Stimulated activated CD8-positive, alpha-beta memory T cell treated with anti-CD3 and anti-CD28 coated beads, Interleukin-12 subunit alpha, Interleukin-12 subunit beta, amount 100 ng/mL, for 4 hours (primary cell): ENCODE results near the gene CMIP.

ENCODE experiments used
- DNase-seq: peaks from one replicate; pipeline ENCODE4 v3.0.0-alpha.2; 2020; ENCODE audit warnings: low read depth

Gene CMIP

DNA sequence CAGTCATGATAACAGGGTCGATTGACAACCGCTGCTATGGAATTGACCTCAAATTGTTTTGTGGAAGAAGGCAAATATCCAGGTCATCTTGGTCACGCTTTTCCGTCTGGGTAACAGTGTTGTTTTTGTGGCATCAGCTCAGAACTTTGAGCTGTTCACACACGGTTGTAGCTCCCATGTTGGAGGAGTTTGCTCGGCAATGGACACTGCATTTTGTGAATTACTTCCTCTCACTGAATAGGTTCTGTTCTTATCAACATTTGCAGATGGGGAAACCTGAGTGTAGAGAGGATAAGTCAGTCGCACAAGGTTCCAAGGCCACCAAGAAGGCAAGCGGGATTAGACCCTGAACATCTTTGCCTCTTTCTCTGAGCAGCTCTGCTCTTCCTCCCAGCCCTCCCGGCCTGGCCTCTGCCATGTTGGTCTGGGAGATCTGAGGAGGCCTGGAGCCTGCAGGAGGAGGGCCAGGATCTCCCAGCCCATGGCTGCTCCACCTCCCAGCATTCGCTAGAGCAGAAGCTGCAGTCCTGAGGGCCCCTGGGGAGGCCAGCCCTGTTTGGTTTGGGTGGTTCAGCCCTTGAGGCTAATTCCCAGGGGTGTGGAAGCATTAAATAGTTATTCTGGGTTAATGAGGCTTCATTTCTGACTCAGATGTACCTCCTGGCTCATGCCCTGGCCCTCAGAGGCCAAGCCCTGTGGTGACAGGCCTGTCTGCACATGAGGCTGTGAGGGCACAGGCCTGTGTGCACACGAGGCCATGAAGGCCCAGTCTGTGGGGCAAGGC is 180.3 kb downstream of the CMIP start:
- no peak for DNase-seq

DNA sequence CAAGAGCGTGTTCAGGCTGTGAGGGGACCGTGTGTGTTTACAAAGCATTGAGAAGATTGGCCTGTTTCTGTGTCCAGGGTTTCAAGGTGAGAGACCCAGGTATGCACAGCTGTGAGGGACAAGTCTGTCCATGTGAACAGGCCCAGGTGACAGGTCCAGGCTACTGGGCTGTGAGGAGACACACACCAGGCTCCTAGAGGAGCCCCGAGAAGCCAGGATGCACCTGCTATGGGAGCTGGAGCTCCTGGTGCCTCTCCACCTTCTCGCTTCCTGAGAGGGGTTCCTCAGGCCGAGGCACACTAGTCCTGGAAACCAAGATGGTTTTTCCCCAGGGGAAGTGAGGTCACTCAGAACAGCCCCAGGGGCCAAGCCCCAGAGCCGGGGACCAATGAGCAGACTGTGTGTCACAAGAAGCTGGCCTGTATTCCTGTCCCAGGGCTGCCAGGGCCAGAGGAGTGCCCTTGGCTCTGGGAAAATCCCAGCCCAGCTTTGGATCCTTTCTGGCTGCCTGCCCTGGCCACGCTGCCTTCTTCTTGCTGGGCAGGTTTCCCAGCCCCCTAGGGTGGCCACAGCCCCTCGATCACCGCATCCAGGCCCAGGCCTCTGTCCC is 181.0 kb downstream of the CMIP start:
- DNase-seq = no peak

DNA sequence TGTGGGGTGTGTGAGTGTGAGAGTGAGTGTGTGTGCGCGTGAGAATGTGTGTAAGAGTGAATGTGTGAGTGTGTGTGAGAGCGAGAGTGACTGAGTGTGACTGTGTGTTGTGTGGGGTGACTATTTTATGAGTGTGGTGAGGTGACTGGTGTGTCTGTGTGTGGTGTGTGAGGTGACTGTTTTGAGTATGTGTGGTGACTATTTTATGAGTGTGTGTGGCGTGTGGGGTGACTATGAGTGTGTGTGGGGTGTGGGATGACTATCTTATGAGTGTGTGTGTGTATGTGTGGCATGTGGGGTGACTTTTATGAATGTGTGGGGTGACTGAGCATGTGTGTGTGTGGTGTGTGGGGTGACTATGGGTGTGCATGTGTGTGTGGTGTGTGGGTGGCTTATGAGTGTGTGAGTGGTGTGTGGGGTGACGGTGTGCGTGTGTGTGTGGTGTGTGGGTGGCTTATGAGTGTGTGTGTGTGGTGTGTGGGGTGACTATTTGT is 181.6 kb downstream of the CMIP start:
- DNase-seq = no peak

DNA sequence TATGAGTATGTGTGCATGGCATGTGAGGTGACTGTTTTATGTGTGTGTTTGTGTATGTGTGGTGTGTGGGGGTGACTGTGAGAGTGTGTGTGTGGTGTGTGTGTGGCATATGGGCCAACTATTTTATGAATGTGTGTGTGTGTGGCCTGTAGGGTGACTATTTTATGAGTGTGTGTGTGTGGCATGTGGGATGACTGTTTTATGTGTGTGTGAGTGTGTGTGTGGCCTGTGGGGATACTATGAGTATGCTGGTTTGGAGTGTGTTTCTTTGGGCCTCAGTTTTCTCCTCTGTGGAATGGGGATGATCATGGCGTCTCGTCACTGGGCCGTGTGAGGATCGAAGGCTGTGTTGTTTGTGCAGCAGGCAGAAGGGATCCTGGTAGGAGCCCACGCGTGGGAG is 182.4 kb downstream of the CMIP start:
- no peak for DNase-seq

DNA sequence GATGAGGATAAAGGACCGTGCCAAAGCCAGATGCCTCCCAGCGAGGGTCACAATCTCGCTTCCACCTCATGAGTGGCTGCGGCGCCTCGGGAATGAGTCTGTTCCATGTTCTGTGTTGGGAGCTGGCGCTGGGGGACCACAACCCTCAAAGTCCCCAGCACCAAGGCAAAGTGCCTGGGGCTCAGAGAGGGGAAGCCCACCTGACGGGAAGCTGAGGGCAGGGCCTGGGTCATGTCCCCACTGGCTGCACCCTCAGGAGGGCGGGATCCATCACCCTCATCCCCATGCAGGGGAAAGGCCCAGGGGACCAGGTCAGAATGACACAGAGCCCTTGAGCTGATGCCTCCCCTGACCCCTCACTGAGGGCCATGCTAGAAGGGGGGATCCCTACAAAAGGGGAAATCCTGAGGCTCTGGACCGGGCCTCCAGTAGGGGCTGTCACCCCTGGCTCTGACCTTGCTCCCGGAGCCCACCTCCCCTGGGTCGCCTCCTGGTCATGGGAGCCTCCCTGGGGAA is 183.2 kb downstream of the CMIP start:
- DNase-seq = no peak

DNA sequence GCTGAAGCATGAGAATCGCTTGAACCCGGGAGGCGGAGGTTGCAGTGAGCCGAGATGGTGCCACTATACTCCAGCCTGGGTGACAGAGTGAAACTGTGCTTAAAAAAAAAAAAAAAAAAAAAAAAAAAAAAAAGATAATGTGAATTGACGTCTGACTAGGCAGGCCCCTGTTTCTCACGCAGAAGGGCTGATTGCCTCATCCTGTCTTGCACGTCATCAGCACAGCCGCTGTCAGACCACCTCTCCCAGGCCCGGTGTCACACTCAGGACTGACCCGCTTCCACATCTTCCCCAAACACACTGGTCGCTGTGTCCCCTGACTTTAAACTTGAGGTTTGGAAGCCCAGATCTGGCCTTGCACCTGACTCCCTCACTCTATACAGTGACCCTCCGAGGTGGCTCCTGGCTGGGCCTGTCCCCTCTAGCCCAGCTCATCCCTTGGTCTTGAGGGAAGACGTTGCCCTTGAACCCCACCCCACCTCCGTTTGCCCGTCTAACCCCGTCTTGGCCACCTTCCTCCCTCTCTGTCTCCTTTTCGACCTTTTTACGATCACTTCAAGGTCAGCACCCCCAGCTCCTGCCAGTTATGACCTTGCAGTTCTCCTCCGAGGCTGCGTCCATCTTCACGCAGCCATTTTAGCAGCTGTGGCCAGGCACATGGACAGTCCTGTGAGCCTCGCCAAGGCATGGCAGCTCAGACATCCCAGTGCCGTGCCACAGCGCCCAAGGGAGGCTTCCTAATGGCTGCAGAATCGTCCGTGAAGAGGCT is 184.6 kb downstream of the CMIP start:
- no peak for DNase-seq

DNA sequence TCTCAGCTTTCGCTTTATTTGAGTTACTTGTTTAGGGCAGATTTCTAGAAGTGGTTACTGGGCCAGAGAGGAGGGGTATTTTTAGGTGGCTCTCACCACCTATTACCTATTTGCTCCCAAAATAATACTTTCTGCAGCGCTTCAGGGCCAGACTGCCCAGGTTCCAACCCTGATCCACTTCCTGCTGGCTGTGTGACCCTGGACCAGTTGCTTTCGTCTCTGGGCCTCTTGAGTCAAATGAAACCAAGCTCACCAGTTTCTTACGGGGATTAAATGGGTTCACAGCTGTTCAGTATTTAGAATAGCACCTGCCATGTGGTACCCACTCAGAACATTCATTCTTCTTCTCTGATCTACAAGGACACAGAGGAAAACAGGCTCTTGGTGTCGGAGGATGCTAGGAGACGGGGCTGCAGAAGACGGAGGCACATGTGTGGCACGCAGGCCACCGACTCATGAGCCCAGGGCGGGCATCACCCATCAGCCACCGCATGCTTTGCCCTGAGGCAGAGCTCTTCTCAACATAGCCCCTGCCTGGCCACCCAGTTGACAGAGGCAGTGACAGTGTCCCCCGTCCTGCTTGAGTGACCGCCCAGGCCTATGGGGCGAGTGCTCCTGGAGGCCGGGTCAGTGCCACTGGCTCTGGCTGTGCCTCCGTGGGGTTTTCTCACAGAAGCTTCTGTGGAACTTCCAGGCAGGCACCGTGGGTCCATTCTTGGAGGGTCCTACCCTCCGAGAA is 185.5 kb downstream of the CMIP start:
- DNase-seq = no peak

DNA sequence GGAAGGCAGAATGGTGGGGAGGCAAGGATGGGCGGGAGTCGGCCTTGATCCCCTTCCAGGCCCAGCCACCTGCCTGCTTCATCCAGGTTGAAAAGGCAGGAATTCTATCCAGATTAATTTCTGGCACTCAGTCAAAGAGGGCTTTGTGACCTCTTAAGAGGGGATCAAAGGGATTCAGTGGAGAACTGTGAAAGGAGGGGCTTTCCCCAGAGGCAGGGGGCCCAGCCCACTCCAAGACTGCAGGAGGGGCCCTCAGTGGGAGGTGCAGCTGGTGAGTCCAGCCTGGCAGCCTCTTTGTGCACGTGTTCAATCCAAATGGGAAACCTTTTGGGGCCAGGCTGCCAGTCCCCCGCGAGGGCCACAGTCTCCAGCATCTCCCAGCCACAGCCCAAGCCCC is 186.0 kb downstream of the CMIP start:
- no peak for DNase-seq

DNA sequence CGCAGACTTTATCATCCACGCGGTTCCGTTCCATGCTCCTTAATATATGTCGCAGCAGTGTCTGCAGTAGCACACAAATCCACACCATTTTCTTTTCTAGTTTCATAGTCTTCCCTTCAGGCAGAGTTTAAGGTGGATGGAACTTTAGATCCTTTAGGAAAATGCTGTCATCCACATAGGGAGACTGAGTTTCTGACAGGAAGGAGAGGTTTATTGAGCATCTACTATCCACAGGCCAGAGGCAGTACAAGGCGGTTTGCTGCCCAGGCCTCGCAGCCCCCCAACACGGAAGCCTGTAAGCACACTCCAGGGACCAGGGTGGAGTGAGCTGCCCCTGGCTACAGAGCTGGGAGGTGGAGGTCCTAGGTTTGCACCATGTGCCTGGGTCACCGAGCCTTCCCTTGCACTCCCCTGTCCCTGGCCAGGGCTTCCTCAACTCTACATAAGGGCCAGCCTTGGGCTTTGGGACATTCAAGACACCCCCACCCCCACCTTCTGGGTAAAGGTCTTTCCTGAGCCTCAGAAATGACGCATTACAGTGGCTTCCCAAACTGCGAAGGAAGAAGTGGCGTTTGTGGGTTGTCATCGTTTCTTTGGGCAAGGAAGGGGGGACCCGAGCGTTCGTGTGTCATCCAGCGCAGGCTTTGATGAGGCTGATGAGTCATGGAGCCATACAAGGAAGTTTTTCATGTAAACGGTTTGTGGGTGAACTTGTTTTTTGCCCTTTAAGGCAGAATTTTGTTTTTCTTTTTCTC is 188.0 kb downstream of the CMIP start:
- peak; percentile 65 for DNase-seq

DNA sequence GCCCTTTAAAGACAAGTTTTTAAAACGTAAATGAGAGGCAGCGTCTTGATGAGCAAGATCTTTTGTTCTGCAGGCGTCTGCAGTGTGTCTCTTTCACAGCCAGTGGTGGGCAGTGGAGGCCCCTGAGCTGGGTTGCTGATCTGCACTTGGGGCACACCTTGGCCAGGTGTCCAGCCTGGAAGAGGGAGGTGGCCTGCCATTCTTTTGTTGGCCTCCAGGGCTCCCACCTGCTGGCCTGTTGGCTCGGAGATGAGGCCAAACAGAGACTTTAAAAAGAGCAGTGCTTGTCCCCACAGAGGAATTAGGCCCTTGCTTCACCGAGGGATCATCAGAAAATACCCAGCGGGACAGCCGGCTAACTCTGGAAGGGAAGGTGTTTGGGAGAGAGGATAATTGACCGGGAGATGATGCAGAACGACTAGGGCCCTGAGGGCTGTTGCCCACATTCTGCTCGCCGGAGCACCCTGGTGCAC is 188.6 kb downstream of the CMIP start:
- no peak for DNase-seq

DNA sequence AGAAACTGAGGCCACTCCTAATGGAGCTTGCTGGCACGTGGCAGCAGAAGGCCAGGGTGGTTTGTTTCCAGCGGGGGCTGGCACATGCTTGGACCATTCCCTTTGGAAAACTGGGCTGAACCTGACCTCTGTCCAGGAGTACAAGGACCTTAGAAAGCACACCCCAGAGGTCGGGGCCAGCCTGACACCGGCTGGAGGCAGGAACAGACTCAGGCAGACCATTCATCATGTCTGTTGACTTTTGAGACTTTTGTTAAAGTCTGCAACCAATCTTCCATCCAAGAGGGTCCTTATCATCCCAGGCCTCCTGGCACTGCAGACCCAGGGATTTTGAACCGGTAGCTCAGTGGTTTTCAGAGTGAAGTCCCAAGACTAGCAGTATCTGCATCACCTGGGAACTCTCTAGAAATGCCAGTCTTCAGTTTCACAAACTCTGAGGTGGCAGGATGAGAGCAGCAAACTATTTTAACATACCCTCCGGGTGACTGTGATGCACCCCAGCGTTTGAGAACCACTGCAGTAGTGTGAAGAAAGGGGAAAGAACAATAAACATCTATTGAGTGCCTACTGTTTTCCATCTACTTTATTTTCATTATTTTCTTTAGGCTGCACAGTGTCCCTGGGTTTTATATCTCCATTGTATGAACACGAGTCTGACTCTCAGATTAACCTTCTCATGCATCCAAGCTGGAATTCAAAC is 189.2 kb downstream of the CMIP start:
- DNase-seq = no peak

DNA sequence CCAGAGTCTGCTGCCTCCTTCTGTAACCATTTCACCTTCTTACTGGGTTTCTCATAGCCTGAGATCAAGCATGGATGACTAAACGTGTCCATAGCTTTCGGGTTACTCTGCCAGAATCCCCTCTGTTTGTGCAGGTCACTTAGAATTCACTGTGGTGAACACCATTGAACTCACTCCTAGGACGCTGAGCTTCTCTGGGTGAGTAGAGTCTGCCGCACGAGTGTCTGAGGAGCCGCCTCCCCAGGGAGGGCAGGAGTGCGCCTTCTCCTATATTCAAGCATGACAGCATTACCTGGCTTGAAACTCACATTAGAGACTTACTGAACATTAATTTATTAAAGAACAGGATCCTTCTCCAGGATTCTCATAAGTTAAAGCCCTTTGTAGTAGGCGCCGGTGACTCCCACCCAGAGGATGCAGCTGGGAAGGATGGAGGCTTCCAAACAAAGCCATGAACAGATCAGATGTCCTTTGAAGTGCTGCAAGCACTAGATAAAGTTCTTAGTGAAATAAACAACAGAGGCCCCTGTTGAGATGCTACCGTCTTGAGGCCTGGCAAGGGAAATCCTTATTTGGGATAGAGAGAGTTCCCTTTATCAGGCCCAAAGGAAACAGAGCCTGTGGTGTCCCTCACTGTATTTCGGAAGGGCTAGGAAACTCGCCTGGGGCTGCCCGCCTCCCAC is 189.9 kb downstream of the CMIP start:
- DNase-seq = no peak

DNA sequence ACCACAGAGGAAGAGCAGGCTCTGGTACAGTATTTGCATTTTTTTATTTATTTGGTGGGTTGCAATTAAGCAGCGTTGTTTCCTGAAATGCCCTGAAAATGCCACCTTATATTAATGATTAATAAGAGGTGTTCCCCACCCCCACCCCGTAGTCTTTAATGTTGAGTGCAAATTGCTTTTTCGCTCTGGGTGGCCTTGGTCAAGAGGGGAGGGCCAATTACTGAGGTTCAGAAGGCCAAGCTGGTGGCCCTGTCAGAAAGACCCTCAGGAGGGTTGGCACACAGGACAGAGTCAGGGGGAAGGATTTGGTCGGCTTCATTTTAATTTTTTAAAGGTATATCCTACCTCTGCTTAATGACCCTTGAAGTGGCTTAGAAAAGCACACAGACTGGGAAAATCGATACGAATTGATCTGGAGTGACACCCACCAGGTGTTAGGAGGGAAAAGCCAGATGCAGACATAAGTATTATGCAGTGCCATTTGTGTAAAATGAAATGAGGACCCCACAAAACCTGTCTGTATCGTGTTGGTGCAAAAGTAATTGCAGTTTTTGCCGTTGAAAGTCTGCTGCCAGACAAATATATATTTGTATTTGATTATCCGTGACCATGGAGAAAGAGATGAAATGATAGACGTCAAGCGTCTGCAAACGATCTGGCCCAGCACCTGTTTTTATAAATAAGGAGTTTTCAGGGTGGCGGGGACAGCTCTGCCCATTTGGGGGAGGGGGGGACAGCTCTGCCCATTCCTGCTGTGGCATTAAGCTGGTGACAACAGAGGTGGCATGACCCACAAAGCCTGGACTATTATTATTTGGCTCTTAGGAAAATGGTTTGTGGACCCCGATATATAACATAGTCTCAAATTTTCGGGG is 190.7 kb downstream of the CMIP start:
- DNase-seq = no peak

DNA sequence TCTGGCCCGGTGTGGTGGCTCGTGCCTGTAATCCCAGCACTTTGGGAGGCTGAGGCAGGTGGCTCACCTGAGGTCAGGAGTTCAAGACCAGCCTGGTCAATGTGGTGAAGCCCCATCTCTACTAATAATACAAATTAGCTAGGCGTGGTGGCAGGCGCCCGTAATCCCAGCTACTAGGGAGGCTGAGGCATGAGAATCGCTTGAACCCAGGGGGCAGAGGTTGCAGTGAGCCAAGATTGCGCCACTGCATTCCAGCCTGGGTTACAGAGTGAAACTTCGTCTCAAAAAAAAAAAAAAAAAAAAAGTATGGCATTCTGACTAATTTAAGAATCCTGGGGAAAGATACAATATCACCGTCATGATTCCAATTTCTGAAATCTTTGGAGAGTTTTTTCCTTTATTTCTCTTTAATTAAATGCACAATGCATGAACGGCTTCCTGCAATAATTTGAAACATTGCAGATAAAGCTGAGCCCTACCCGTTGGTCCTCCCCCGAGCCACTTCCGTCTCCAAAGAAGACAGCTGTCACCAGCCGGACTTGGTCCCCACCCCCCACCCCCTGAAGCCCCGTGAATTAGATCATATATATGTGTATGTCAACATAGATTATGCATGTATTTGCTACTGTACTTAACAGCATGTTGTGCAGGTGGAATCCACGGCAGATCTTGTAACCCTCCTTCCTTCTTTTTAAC is 191.8 kb downstream of the CMIP start:
- no peak for DNase-seq

DNA sequence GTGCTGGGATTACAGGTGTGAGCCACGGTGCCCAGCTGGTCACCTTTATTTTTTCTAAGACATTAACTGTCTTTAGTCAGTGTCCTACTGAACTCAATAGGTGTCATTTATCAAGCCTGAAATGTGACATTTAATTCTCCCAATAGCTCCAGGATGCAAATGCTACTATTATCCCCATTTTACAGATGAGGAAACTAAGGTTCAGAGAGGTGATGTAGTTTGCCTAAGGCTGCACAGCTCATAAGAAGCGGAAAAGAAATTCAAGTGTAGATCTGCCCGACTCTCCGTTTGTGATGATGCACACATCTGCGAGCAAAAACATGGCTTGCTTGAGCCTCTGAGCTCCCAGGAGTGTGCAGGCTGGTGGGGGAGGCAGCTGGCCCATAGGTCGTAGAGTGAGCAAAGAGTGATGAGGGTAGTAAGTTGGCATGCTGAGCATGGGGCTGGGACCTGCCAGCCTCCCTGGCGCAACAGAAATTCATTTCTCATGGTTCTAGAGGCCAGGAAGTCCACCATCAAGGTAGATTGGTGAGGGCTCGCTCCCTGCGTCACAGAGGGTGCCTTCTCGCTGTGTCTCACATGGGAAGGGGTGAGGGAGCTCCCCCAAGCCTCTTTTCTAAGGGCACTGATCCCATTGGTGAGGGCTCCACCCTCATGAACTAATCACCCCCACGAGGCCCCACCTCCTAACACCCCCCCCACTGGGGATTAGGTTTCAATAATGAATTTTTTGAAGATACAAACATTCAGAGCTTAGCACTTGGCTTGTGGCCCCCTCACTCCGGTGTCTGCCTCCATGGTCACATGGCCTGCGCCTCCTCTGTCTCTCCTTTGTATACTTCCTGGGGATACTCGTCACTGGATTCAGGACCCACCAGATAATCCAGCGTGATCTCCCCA is 193.0 kb downstream of the CMIP start:
- DNase-seq = no peak

DNA sequence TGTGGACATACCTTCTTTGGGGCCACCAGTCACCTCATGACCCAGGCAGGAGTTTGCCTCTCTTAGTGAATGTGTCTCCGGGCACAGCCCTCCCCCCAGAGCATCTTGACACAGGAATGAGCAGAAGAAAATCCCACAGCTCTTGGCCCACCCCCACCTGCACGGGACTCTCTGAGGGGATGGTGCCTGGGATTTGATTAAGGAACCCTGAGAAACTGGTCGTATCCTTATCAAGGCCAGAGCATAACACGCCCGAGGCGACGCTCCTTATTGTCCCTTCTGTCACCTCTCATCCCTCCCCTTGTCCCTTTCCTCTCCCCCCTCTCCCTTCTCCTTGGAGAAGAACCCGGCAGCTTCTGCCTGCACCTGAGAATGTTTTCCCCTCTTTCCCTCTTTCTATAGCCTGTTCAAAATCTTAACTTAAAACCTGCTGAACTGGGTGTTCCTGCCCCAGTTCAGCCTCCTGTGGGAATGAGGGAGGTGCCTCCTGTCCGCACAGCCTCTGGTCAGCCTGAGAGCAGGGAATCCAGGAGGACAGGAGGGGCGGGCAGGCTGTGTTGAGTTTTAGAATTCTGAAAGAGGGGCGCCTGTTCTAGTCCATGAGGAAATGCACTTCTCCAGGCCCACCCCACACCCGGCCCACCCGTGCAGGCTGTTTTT is 193.8 kb downstream of the CMIP start:
- no peak for DNase-seq

DNA sequence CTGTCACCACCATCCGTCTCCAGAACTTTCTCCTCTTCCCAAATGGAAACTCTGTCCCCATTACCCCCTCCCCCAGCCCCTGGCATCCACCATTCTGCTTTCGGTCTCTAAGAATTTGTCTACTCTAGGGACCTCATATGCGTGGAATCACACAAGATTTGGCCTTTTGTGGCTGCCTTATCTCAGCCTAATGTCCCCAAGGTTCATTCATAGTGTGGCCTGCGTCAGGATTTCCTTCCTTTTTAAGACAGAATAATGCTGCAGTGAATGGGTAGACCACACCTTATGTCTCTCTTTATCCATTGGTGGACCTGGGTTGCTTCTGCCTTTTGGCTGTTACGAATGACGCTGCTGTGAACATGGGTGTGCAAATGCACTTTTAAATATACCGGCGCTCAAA is 194.7 kb downstream of the CMIP start:
- no peak for DNase-seq
